Right forelimb (tissue), 1 donor: ENCODE measurements around the gene PIGC.
A peak's percentile ranks its signal among the peaks of the same experiment; 100 is the strongest.
"Not testable (repeated sequence)": the region's sequence is repeated elsewhere in the genome, so short reads cannot be mapped to it uniquely, and the experiment has no call there.

Source experiments
- DNase-seq: peaks from one replicate; pipeline ENCODE4 v3.0.0-alpha.2; 2018

Gene PIGC

GRCh38 chr1:172465617-172466016 lies 21.7 kb upstream of the PIGC start:
- no peak for DNase-seq

DNA sequence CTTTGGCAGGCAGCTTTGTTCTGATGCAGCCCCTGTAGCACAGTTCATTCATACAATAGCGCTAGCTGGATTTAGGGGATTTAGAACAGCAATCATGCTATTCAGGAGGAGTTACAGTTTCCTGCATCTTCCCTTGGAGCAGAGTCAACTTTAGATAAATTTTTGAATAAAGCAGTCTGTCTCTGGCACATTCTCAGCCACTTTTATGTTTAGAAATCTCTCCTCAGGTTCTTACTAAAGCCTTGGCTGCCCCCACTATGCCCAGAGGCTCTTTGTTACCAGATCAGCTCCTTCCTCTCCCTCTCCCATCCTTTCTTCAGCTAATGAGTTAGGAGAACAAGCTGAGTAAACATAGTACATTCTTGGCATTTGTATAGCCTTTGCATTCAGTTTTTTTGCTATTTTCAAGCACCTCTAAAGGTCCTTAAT lies 17.0 kb upstream of the PIGC start:
- DNase-seq = no peak

GRCh38 chr1:172460177-172460576 lies 16.3 kb upstream of the PIGC start:
- no peak for DNase-seq

GRCh38 chr1:172457479-172458130 lies 13.7 kb upstream of the PIGC start:
- no peak for DNase-seq

DNA sequence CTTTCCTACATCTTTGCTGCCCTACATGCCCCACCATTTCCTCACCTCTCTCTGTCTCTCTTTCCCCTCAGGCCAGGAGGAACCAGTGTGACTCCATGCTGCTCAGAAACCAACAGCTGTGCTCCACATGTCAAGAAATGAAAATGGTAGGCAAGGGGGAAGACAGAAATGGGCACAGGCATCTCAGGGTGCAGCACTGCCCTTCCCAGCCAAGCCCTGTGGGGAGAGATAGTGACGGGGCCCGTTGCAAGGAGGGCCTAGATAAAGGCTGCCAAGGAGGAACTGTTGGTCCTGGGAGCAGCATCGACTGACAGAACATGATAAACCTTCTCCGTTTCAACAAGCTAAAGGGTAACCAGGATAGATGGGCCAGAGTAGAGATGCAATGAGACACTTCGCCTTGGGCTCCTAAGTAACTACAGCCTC lies 12.5 kb upstream of the PIGC start:
- no peak for DNase-seq

DNA sequence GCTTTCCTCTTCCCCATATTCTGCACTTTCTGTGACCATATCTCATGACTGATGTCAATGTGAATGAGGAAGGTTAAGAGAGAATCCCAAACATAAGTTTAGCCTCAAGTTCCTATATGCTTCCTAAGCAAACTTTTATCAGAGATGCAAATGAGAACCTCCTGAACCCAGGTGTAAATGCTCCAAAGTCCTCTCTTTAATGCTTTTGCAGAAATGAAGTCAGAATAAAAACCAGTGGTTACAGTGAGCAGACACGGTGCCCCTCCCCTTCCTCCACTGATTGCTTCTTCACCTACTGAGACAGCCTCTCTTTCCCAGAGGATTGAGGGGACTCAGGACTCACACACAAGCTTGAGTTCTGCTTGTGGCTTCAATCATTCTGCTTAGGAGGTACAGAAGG lies 11.6 kb upstream of the PIGC start:
- DNase-seq = no peak

GRCh38 chr1:172453607-172454006 lies 9.7 kb upstream of the PIGC start:
- DNase-seq = no peak

GRCh38 chr1:172453153-172453545 lies 9.3 kb upstream of the PIGC start:
- no peak for DNase-seq

GRCh38 chr1:172452536-172453152 lies 8.8 kb upstream of the PIGC start:
- DNase-seq = no peak

- DNase-seq = no peak
These were observed 7.2 kb upstream of the PIGC start for GRCh38 chr1:172451002-172451443.

DNA sequence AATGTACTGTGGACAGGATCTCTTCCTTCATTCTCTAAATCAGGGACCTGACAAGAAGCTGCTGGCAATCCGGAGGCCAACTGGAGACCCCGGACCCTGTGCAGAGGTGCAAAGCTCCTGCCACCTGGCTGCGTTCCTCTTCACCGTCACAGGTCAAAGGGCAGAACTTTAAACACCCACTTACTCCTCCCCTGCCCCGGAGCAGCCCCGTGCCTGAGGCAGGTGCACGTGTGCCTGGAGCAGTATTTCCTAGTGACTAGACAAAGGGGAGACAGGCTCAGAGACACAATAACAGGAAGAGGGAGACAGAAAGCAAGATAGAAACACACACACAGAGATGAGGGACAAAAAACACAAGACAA lies 6.6 kb upstream of the PIGC start:
- no peak for DNase-seq

DNA sequence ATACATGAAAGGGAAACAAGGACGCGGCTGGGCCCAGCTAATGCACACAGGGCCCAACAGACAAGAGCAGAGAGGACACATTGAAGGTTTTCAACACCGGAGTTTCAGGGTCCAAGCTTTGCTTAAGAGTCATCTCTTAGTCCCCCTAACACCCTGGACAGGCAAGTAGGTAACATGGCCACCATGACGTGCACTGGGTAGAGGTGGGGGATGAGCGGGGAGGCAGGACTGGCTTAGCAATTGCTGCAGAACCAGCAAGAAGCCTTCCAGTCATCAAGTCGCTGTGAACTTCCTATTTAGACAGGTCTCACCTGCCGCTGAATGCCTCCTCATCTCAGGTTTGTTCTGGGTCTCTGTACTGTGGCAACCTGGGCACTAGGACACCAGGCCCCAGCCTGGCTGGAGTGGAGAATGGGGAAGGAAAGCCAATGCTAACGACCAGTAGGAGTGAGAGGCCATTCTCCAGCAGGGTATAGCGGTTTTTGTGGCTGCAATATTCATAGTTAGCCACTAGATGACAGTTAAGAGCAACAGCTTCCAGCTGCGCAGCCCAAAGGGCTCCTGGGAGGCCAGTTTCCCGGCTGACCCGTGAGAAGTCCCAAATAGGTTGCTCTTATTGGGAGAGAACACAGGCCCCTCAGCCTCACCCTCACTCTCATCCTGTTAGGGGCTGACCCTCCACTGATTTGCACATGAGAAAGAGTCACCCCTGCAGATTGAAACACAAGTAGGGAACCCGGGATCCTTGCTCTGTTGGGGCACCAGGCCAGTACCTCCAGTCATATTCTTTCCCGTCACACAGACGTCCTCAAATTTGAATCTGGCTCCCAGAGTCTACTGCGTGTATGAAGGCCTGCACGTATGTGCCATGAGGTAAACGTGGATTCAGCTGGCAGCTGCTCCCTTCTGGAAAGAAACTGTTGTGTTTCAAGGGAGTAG lies 6.0 kb upstream of the PIGC start:
- DNase-seq = peak; percentile 61

DNA sequence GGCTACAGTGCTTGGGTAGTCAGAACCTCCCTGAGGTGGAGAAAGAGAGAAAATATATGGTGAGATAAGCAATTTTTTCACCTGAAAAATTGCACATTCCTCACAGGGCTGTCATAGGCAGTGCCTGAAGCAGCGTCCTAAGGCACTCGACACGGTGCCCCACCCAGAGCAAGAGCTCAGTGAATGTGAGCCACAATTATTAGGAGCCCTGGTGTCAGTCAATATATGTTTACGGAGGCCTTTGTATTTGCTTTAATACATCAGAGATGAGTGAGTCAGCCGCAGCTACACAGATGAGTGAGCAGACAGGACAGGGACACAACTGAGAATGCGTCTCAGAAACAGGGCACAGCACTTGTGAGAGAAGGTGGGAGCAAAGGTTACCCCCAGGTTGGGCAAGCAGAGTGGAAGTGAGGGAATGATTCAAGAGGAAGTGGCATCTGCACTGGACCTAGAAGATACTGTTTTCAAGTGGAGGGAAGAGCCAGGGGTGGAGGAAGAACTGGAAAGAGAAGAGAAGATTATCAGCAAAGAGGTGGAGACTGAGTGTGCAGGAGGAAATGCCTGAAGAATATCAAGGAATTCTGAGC lies 5.2 kb upstream of the PIGC start:
- no peak for DNase-seq

DNA sequence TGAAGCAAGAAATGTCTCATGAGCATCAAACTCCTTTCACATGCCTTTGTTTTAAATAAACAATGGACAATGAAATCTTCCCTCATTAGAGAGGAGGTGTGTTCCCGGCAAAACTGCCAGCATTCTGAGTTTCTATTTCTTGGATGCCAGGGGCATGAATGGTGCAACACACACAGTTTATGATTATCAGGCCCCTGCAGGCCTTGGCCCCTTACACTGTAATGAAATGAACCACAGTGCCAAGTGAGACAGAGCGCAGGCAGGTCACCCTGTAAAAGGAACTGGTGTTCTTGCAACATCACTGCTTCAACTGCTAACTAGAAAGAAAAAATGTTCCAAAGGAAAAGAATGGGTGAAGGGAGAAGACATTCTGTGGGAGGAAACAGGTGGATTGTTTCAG lies 3.8 kb upstream of the PIGC start:
- DNase-seq = no peak

DNA sequence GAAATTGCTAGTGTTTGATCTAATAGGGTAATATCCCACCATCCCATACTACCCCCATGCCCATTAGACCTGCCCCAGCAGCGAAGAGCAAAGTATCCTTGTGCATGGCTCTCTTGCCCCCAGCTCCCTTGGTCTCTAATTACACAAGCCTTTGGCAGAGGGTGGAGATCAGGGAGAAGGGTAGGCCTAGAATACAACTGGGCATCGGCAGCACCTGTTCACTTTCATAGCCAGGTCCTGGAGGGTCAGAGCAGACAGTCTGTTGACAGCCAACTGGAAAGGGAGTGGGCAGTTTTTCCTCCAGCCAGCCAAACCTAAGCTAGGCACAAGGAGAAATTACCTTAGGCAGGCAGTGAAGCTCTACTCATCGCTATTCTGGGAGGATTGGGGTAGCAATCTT lies 2.7 kb upstream of the PIGC start:
- no peak for DNase-seq

- no peak for DNase-seq
These were observed 865 bp downstream of the PIGC start for GRCh38 chr1:172442843-172443565.

DNA sequence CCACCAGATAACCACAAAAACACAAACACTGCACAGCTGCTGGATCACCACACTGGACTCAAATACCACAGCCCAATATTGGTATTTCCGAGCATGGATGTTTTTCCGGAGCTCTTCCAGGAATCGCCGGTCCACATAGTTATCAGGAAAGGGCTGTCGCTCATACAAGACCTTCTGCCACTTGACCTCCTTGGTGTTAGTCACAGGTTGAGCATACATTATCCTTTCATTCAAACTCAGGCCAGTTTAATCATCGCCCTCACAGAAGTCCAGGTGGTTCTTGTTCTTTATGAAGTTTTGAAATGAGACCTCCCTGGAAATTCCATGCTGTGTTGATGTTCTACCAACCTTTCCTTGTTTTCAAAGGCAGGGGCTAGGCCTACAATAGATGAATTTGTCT lies 1.5 kb downstream of the PIGC start:
- no peak for DNase-seq

DNA sequence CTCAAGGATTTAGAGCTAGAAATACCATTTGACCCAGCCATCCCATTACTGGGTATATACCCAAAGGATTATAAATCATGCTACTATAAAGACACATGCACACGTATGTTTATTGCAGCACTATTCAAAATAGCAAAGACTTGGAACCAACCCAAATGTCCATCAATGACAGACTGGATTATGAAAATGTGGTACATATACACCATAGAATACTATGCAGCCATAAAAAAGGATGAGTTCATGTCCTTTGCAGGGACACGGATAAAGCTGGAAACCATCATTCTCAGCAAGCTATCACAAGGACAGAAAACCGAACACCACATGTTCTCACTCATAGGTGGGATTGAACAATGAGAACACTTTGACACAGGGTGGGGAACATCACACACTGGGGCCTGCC lies 6.7 kb downstream of the PIGC start:
- not testable (repeated sequence) for DNase-seq

DNA sequence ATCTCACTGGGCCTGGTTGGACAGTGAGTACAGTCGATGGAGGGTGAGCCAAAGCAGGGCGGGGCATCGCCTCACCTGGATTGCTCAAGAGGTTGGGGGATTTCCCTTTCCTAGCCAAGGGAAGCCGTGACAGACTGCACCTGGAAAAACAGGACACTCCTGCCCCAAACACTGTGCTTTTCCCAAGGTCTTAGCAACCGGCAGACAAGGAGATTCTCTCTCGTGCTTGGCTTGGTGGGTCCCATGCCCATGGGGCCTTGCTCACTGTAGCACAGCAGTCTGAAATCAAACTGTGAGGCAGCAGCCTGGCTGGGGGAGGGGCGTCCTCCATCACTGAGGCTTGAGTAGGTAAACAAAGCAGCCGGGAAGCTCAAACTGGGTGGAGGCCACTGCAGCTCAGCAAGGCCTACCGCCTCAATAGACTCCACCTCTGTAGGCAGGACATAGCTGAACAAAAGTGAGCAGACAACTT lies 12.1 kb downstream of the PIGC start:
- DNase-seq = no peak

DNA sequence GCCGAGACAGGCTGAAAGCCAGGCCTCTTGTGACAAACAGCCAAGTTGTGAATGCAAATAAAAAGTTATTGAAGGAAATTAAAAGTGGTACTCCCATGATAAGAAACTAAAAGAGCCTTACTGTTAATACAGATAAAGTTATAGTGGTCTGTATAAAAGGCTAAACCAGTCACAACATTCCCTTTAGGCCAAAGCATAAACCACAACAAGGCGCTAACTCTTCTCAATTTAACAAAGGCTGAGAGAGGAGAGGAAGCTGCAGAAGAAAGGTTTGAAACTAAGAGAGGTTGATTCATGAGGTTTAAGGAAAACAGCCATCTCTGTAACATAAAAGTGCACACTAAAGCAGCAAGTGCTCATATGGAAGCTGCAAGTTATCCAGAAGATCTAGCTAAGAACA lies 12.7 kb downstream of the PIGC start:
- no peak for DNase-seq

DNA sequence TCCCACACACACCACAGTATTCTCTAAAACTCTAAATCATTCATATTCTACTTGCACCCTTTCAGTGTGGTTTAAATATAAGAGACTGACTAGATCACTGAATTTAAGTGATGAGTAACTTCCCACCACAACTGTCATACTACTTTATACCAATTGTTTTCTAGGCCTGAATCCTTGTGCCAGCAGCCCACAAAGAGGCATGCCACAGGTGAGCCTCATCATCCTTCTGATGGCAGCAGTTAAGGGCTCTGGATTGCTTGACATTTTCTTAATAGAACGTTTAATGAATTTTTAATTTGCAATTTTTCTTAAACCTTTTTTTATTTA lies 13.8 kb downstream of the PIGC start:
- DNase-seq = no peak

DNA sequence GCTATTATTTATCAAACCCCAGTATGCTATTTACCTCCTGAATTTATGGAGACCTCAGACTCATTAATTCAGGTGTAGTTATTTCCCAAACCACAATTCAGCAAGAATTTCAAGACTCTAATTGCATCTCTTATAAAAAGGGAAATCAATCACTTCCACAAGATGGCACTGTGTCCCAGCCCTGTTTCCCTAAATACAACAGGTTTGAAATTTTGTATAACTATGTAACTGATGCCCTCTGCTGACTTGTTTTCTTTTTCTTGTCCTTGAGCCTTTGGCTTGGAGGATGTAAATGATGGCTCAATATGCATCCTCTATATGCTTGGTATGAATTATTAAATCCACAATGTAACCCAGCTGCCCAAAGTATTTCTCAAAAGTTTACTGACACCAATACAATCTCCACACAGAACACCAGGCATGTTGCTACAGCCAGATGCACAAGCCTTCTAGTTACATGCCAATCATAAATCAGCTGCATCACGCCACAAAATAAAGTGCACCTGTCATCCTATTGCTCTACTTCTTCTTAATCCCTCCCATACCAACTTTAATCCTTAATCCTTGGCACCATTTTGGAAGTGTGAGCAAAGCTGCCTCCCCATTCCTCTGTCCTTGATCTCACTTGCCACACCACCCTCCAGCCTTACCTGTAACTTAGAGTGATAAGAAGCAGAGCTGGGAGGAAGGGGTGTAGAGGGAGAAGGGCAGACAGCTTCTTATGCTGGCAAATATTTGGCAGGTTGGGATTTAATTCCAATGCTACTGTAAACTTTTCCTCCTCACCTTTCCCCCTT lies 14.3 kb downstream of the PIGC start:
- DNase-seq = no peak
